ENCODE results near the gene RNF13.

DNA sequence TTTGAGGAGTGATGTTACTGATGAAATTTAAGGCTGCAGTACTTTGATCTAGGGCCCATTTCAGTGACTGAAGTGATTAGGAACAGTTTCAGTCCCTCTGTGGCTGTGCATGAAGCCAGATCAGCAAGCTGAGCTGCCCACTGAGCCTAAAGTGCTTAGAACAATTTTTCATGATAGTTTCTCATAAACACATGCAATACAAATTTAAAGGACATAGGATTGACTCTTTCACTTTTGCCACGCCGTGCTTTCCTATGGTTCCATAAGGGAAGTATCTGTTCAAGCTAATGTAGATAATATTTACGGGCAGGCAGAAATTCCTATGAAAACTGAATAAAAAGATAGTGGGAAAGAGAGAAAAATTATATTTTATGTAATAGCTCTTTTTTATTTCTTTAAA lies 31.3 kb upstream of the RNF13 start:
- TF ChIP-seq, protein P1, sequence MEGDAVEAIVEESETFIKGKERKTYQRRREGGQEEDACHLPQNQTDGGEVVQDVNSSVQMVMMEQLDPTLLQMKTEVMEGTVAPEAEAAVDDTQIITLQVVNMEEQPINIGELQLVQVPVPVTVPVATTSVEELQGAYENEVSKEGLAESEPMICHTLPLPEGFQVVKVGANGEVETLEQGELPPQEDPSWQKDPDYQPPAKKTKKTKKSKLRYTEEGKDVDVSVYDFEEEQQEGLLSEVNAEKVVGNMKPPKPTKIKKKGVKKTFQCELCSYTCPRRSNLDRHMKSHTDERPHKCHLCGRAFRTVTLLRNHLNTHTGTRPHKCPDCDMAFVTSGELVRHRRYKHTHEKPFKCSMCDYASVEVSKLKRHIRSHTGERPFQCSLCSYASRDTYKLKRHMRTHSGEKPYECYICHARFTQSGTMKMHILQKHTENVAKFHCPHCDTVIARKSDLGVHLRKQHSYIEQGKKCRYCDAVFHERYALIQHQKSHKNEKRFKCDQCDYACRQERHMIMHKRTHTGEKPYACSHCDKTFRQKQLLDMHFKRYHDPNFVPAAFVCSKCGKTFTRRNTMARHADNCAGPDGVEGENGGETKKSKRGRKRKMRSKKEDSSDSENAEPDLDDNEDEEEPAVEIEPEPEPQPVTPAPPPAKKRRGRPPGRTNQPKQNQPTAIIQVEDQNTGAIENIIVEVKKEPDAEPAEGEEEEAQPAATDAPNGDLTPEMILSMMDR (IDR thresholded peaks at IDR 0.05): no peak
- TF ChIP-seq POLR2A (IDR thresholded peaks at IDR 0.05): no peak
